Thoracic aorta (tissue), 2 donors: ENCODE data around the gene CACTIN. TPM values are rescaled to one million over a fixed set of nuclear protein-coding genes. Genes with fewer than 3 reads are reported as not detected.

Source experiments
- ATAC-seq: fragments of 150-250 bp; one replicate; pipeline ENCODE4 v1.8.0; 2017; ENCODE audit warnings: low read depth; ENCODE audit not compliant: insufficient number of reproducible peaks, low FRiP score
- DNase-seq: peaks from one replicate; pipeline ENCODE4 v3.0.0-alpha.2; 2020; ENCODE audit warnings: low spot score
- H3K27ac ChIP-seq, 2 donors: fragments of 200-600 bp; sonication (generic); 1 replicate in 1 of 2; 2 replicates in 1 of 2; pipeline ENCODE4 v1.5.1; 2016; ENCODE audit warnings: mild to moderate bottlenecking in 2 of 2, moderate library complexity in 2 of 2
- H3K27me3 ChIP-seq: fragments of 200-600 bp; sonication (generic); replicated peaks from 2 replicates; pipeline ENCODE4 v1.6.0; 2016; ENCODE audit warnings: mild to moderate bottlenecking; ENCODE audit not compliant: insufficient read depth
- H3K36me3 ChIP-seq: fragments of 200-600 bp; sonication (generic); one replicate; pipeline ENCODE4 v1.5.1; 2016
- H3K4me1 ChIP-seq, 2 donors: fragments of 200-600 bp; sonication (generic); 1 replicate in 1 of 2; 2 replicates in 1 of 2; pipeline versions ENCODE4 v1.5.1 to v1.6.0; 2016; ENCODE audit warnings: low read depth in 2 of 2, mild to moderate bottlenecking in 1 of 2; ENCODE audit not compliant: control insufficient read depth in 1 of 2
- H3K4me3 ChIP-seq: fragments of 200-600 bp; sonication (generic); 2 replicates; pipeline ENCODE4 v1.5.1; 2016; ENCODE audit warnings: mild to moderate bottlenecking
- H3K9me3 ChIP-seq: fragments of 200-600 bp; sonication (generic); 2 replicates; pipeline ENCODE4 v1.5.1; 2016
- CTCF ChIP-seq: fragments of 200-600 bp; sonication (generic); IDR thresholded peaks from one replicate; pipeline ENCODE4 v1.5.1; 2019; ENCODE audit warnings: antibody characterized with exemption
- total RNA-seq, 2 donors: library from RNA; depleted of rRNA; stranded (reverse); fragments of >200 nt; gene quantifications; one replicate each; pipeline versions ENCODE4 v1.1.0 to v1.2.3, GENCODE V29; 2016

CACTIN gene
- total RNA-seq, 2 donors from 2014 or later, result 33.4 to 38.0 TPM

- no peak for TF ChIP-seq CTCF
- Histone ChIP-seq H3K4me3 (no peak overlapping the region), H3K27me3 (no peaks in the 10 kb centered on the region), H3K4me1 (peaks cover 12 to 26% of the 10 kb centered on the region in 2 donors), H3K9me3 (no peaks in the 10 kb centered on the region), H3K27ac (no peak overlapping the region), H3K36me3 (no peaks in the 10 kb centered on the region)
- ATAC-seq (no peak), DNase-seq (no peak)
Observed at GRCh38 chr19:3577723-3578344, 48.8 kb downstream of the CACTIN start.

GRCh38 chr19:3576696-3577443, 49.7 kb downstream of the CACTIN start:
- no peak overlapping the region for H3K27ac ChIP-seq
- H3K4me3 ChIP-seq, result peak overlapping the region; percentile 56
- no peak for TF ChIP-seq CTCF
- ATAC-seq (no peak), DNase-seq (no peak)
- peaks cover 15 to 31% of the 10 kb centered on the region in 2 donors for H3K4me1 ChIP-seq
- no peaks in the 10 kb centered on the region for H3K36me3 ChIP-seq
- H3K27me3 ChIP-seq, result no peaks in the 10 kb centered on the region
- no peaks in the 10 kb centered on the region for H3K9me3 ChIP-seq

- H3K9me3 ChIP-seq, result no peaks in the 10 kb centered on the region
- peak overlapping the region; percentile 56 for H3K4me3 ChIP-seq
- no peak for TF ChIP-seq CTCF
- no peaks in the 10 kb centered on the region for H3K27me3 ChIP-seq
- ATAC-seq (no peak), DNase-seq (no peak)
- H3K36me3 ChIP-seq, result no peaks in the 10 kb centered on the region
- no peak overlapping the region for H3K27ac ChIP-seq
- peaks cover 17 to 33% of the 10 kb centered on the region in 2 donors for H3K4me1 ChIP-seq
Observed at GRCh38 chr19:3575949-3576673, 50.5 kb downstream of the CACTIN start.

- no peak for DNase-seq
- H3K4me1 ChIP-seq, result peaks cover 17 to 28% of the 10 kb centered on the region in 2 donors
- no peak overlapping the region for H3K4me3 ChIP-seq
- ATAC-seq, result no peak
- TF ChIP-seq CTCF, result no peak
- H3K27me3 ChIP-seq, result no peaks in the 10 kb centered on the region
- H3K36me3 ChIP-seq, result no peaks in the 10 kb centered on the region
- no peak overlapping the region for H3K27ac ChIP-seq
- no peaks in the 10 kb centered on the region for H3K9me3 ChIP-seq
Observed at GRCh38 chr19:3575260-3575741, 51.3 kb downstream of the CACTIN start.
